Activated CD8-positive, alpha-beta memory T cell treated with anti-CD3 and anti-CD28 coated beads, Interleukin-2, amount 50 U/mL, for 48 hours (primary cell): ENCODE results near the gene L3HYPDH.
"Not testable (repeated sequence)": the region's sequence is repeated elsewhere in the genome, so short reads cannot be mapped to it uniquely, and the experiment has no call there.

ENCODE experiments used
- DNase-seq: peaks from one replicate; pipeline ENCODE4 v3.0.0-alpha.2; 2020

The L3HYPDH gene

DNA sequence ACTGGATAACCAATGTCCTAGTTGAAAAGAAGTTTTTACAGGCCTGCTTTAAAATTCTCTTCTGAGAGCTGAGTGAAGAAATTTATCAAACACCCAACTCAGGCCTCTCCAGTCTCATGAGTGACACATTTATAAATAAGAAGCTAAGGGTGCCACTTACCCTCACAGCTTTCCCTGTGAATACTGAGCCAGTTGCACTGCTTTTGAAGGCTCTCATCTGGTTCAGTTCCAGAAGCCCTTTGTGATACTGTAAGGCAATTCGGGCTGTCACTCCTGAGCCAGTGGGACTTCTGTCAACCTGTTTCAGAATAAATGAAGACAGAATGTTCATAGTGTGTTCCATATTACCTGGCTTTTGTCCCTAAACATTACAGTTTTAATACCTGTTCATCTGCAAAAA lies 8.5 kb downstream of the L3HYPDH start:
- no peak for DNase-seq

DNA sequence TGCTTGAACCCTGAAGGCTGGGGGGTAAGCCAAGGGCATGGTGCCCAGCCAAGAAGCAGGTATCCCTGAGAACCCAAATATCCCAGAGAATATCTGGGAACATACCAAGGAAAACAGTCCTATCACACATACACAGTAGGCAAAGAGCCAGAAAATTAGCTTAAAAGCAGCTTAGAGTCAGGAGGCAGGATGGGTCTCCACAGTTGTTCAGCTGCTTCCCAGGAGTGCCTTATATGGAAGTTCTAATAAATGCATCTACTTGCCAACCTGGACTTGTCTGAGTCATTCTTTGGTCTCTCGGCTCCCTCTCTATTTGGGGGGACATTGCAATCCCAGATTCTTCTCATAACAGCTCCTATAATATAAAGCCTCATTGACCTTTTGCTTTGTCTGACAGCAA lies 10.0 kb downstream of the L3HYPDH start:
- no peak for DNase-seq

- DNase-seq: peak; percentile 65
Observed at GRCh38 chr14:59465316-59466135, 18.7 kb downstream of the L3HYPDH start, which contains the start of gene GPR135. GPR135 (minus strand) TSS chr14:59465380; CDS start chr14:59465226, 154 bp downstream.

- peak; percentile 70 for DNase-seq
Observed at GRCh38 chr14:59464486-59465315, 19.5 kb downstream of the L3HYPDH start.

- DNase-seq: peak; percentile 65
Observed at GRCh38 chr14:59463787-59464485, 20.3 kb downstream of the L3HYPDH start.

DNA sequence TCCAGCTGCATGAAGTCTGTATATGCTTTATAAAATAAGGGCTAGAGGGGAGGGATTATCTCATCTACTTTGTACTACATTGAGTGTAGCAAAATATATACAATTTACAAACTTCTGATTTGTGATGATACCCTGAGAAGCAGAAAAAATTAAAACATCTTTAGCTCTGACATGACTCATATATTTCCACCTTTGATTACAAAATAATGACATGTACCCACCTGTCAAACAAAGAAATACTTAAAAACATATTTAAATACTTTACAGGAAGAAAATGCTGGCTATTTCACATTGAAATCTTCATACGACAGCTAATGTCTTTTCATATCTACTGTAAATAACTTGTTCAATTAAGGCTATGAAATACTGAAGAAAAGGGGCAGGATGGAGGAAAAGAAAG lies 22.3 kb downstream of the L3HYPDH start:
- DNase-seq: no peak

GRCh38 chr14:59460378-59460777 lies 23.8 kb downstream of the L3HYPDH start:
- no peak for DNase-seq

DNA sequence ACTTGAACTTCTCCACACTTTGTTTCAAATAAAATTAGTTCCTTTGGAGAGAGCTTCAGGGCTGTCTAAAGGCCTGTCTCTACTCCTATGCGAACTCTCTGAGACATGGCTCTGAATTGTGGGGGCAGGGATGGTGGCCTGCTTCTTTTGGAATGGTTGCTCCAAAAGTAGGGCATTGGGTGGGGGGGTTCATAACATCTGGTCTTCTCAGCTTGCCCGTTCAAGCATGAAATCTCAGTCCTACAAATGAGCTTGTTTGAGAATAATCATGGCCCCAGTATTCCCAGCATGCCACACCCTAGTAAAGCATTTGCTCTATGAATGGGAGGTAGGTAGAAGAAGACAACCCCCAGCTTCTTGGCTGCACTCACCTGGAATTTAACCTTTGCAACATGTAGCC lies 25.7 kb downstream of the L3HYPDH start:
- no peak for DNase-seq

GRCh38 chr14:59455411-59455810 lies 28.8 kb downstream of the L3HYPDH start:
- DNase-seq: no peak

- no peak for DNase-seq
Observed at GRCh38 chr14:59454139-59454538, 30.1 kb downstream of the L3HYPDH start.

GRCh38 chr14:59451849-59452248 lies 32.4 kb downstream of the L3HYPDH start:
- no peak for DNase-seq

DNA sequence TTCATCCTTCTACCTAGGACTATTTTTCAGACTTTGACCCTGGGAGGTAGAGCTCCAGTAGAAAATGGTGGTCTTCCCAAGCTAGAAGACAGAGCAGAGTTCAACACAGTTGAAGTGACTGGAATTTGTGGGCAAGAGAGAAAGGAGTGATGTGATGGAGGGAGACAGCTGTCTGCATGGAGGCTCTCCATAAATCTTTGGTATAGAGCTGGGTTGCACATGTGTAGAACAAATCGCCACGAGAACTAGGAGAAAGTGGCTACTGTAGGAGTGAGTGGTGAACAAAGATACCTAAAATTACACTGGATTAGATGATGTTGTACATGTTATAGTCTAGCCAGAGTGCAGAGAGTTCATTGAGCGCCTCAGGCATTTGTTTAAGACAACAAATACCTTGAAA lies 33.5 kb downstream of the L3HYPDH start:
- no peak for DNase-seq

DNA sequence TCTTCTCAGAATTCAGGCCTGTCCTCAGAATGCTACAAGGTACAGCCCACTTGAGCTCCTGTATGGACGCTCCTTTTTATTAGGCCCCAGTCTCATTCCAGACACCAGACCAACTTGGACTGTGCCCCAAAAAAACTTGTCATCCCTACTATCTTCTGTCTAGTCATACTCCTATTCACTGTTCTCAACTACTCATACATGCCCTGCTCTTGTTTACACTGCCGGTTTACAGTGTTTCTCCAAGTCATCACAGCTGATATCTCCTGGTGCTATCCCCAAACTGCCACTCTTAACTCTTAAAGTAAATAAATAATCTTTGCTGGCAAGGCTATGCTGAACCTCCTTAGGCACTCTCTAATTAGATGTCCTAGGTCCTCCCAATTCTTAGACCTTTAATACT lies 35.5 kb downstream of the L3HYPDH start:
- not testable (repeated sequence) for DNase-seq

DNA sequence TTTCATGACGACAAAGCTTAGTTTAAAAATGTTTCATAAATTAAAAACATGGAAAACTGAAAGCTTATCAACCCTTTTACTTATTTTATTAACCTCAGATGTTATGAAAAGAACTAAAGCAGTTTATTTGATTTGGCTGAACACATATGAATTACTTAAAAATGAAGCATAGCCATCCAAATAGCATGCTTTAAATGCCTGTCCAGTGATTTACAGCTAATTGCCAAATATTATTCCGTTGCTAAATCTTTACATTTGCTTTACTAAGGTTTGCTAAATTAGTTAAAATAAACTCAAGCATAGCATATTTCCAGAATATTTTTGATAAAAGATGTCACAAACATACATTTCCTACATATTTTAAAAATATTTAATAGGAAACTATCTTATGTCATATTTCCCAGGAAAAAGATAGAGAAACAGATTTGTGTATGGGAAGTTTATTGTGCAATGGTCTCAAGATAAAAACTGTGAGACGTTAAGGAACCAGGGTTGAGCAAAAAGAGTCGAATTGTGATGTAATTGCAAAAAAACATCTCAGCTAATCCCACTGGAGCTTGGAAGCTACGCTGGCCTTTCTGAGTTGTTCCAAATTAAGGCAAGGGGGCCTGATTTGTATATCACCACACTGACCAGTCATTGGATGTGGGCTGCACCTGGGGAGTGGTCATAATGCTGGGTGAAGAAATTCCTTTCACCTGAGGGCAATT lies 44.8 kb downstream of the L3HYPDH start:
- DNase-seq: no peak

GRCh38 chr14:59438195-59438647 lies 46.0 kb downstream of the L3HYPDH start:
- DNase-seq: no peak

DNA sequence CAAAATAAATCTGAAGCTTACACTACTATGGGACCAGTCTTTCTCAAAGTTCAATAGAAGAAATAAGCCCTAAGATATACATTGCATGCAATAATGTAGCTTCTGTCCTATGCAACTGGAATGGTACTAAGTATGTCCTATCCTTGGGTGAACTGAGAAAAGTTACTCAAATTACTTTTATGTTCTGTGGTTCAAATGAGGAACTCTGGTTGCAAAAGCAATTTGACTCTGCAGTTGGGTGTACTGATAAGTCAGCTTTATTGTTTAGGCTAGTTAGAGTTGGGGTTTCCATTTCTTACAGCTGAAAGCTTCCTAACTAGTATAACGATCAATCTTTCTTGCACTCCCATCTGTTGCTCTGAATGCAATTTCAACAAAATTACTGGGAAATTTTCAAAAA lies 48.2 kb downstream of the L3HYPDH start:
- DNase-seq: no peak

- DNase-seq: no peak
Observed at GRCh38 chr14:59435101-59435500, 49.1 kb downstream of the L3HYPDH start.

- no peak for DNase-seq
Observed at GRCh38 chr14:59429790-59430189, 54.4 kb downstream of the L3HYPDH start.

GRCh38 chr14:59428581-59429012 lies 55.6 kb downstream of the L3HYPDH start:
- DNase-seq: no peak

DNA sequence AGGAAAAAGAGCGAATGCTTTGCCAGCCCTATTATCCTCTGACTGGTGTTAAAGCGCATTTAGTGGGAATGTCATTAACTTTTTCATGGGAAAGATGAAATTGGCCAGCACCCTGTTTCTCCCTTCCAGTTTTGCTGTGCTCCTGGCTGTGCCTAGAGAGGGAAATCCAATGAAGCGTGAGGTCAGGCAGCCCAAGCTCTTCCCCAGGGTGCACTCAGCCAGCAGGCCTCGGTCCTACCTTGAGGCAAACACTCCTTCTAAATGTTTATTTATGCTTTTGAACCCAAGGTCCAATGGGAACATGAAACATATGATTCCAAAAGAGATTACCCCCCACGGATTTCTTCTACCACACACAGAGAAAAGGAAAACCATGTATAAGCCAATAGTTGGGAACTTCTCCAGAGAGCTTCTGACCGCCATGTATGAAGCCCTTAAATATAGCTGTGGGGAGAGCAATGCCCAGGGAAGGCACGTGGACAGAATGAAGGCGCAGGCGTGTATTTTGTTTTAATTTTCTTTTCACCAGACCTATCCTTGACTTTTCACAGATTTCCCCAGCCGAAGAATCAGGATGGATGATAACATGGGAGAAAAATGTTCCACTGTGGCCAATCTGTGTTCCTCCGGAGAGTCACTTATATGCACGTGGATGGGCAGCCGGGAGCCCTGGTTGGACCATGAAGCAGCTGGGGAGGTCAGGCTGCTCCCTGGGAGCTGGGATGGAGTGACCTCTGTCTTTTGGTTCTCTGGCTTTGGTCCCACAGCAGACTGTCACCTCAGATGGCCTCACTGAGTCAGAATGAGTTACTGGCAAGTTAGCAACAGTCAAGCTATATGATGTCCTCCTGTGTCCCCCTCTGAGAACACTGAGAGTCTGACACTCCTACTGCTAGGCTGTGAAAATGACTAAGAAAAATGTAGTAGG lies 56.3 kb downstream of the L3HYPDH start:
- DNase-seq: no peak

GRCh38 chr14:59425322-59425935 lies 58.8 kb downstream of the L3HYPDH start:
- no peak for DNase-seq
